Cardiac atrium fibroblast (primary cell): ENCODE data around the gene RFNG. TPM values are rescaled to one million over a fixed set of nuclear protein-coding genes. Genes with fewer than 3 reads are reported as not detected.

Source experiments
- total RNA-seq: library from RNA; depleted of rRNA; stranded (reverse); fragments of >200 nt; gene quantifications from 2 replicates; pipeline ENCODE4 v1.2.3, GENCODE V29; 2015

The RFNG gene
- total RNA-seq, result 34.7 and 43.7 TPM in 2 replicates

GRCh38 chr17:82051776-82052637, at the start of gene RFNG, which contains the start of gene GPS1:
Gene RFNG, minus strand, starts transcription at chr17:82051811. Its CDS starts 45 bp downstream, at chr17:82051766.
Gene GPS1, plus strand, starts transcription at chr17:82051898. Its CDS starts 34 bp downstream, at chr17:82051932.

GRCh38 chr17:82098169-82098938, 46.7 kb upstream of the RFNG start, which contains the start of gene FASN:
Gene FASN, minus strand, starts transcription at chr17:82098236. Its CDS starts 1,791 bp downstream, at chr17:82096445.

DNA sequence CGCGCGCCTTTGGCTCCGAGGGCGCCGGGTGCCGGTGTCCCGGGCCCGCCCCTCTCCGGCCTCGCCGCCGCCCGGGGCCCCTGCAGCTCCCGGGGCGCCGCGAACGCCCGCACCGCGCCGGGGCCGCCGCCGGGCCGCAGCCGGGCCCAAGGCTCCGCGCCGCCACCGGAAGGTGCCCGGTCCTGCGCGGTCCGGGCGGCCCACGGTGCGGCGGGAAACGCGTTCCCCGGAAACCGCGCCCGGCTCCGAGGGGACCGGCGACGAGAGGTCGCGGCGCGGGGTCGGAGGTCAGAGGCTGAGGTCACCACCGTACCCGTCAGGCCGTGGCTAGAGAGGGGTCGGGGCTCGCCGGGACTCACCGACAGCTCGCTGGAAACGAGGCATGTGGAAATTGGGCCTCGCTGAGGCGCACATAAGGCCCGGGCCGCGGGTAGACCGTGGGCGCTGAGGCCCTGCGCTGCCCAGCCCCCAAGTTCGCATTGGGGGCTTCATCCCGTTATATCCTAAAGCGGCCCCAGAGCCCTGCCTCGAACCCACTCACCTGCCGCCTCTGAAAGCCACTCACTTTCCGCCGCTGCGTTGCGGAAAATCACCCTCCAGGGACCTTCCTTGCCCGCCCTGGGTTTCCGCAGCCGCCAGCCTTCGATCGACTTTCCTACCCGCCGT, 14.2 kb upstream of the RFNG start, which contains the start of gene DUS1L:
Gene DUS1L, minus strand, starts transcription at position 167 of the 666 bp plus-strand sequence. CDS start 745 bp downstream, outside the sequence.

DNA sequence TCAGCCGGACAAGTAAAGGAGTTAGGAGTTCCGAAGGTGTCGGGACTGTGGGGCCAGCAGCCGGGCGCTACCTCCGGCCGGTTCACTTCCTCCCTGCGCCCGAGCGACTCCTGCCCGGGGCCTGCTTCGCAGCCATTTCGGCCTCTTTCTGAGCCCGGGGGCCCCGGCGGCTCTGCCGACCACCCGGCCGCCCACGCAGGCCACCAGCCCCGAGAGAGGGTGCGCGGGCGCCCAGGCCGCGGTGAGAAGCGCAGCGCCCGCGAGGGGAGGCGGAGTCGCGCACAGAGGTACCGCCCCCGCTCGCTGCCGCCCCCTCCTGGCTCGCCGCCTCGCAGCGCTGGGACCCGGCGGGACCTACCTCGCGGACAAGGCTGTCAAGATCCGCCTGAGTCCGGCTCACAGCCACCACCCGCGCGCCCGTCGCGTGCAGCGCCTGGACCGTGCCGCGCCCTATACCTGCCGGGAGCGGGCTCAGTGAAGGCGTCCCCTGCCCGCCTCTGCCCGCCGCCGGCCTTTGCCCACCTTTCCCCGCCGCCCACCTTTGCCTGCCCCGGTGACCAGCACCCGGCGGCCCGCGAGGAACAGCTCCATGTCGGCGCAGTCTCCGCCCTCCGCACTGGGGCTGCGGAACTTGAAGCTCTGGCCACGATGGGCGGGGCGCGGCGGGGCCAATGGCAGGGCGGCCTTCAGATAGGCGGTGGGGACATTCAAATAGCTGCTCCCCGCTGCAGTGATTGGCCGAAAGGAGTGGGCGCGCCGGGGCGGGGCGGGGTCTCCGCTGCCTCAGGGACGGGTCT, 14.3 kb downstream of the RFNG start, which contains the start of gene DCXR:
Gene DCXR, minus strand, starts transcription at position 606 of the 797 bp plus-strand sequence. Its CDS starts 15 bp downstream, at position 591.

GRCh38 chr17:82031303-82031884, 20.2 kb downstream of the RFNG start, which contains the start of gene RAC3:
Gene RAC3, plus strand, starts transcription at chr17:82031678. Its CDS starts 84 bp downstream, at chr17:82031762.

GRCh38 chr17:82022981-82023446, 28.6 kb downstream of the RFNG start, which contains the start of gene LRRC45:
Gene LRRC45, plus strand, starts transcription at chr17:82023305. Its CDS starts 339 bp downstream, at chr17:82023644.

DNA sequence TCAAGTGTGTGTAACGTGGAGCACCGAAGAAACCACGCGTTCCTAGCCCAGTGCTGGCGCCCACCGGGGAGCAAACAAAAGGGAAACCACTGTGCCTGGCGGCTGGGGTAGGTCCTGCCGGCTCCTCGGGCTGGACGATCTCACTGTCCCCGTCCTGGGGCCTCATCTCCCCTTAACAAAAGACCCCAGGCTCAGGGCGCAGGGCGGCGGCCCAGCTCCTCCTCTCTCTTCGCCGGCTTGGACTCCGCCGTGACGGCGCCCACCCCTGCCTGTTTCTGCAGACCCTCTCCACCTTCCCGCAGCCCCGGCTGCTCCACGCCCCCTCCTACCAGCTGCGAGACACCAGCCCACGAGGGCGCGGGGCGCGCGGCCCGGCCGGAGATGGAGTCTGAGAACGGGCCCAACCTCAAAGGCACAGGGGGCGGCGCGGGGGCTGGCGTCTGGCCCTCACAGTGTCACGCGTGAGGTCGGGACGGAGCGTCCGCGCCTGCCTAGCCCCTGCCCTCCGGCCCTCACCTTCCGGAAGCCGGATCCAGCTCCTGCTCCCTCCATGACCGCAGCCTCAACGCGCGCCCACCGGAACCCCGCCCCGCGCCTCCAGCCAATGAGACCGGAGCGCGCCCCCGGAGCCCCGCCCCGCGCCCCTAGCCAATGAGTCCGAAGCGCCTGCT, 29.2 kb downstream of the RFNG start, which contains the start of gene CENPX:
Gene CENPX, minus strand, starts transcription at position 569 of the 671 bp plus-strand sequence. Its CDS starts 17 bp downstream, at position 552.

Other genes with a start within 250 kb of the RFNG start
- not detected in 2 replicates for gene GCGR, start 247.7 kb downstream of the RFNG start, total RNA-seq
- 79.1 and 107 TPM in 2 replicates for gene MCRIP1, start 218.5 kb downstream of the RFNG start, total RNA-seq
- not detected in 2 replicates for gene PPP1R27, start 216.8 kb downstream of the RFNG start, total RNA-seq
- gene P4HB, start 191.3 kb downstream of the RFNG start, total RNA-seq, result 3,334 and 3,459 TPM in 2 replicates
- gene ARHGDIA, start 180.5 kb downstream of the RFNG start, total RNA-seq, result 303 and 339 TPM in 2 replicates
- 55.6 and 108 TPM in 2 replicates for gene ALYREF, start 160.2 kb downstream of the RFNG start, total RNA-seq
- gene ANAPC11, start 160.1 kb downstream of the RFNG start, total RNA-seq, result 195 and 225 TPM in 2 replicates
- gene NPB, start 149.6 kb downstream of the RFNG start, total RNA-seq, result 6.6 TPM in 1 of 2 replicates, not detected in the other
- 28.3 and 50.5 TPM in 2 replicates for gene PCYT2, start 140.4 kb downstream of the RFNG start, total RNA-seq
- gene SIRT7, start 133.6 kb downstream of the RFNG start, total RNA-seq, result 13.1 and 14.3 TPM in 2 replicates
- 12.8 and 18.1 TPM in 2 replicates for gene MAFG, start 124.1 kb downstream of the RFNG start, total RNA-seq
- 155 and 219 TPM in 2 replicates for gene PYCR1, start 114.5 kb downstream of the RFNG start, total RNA-seq
- not detected in 2 replicates for gene MYADML2, start 104.6 kb downstream of the RFNG start, total RNA-seq
- gene NOTUM, start 90.6 kb downstream of the RFNG start, total RNA-seq, result not detected in 2 replicates
- gene ASPSCR1, start 74.2 kb downstream of the RFNG start, total RNA-seq, result 14.3 and 17.8 TPM in 2 replicates
- 69.9 and 77.9 TPM in 2 replicates for gene CENPX, start 28.9 kb downstream of the RFNG start, total RNA-seq
- 7.9 and 8.8 TPM in 2 replicates for gene LRRC45, start 28.5 kb downstream of the RFNG start, total RNA-seq
- gene RAC3, start 20.1 kb downstream of the RFNG start, total RNA-seq, result 32.6 and 38.8 TPM in 2 replicates
- 83.4 and 156 TPM in 2 replicates for gene DCXR, start 14.1 kb downstream of the RFNG start, total RNA-seq
- gene GPS1, start 87 bp upstream of the RFNG start, total RNA-seq, result 91.0 and 91.7 TPM in 2 replicates
- gene DUS1L, start 14.0 kb upstream of the RFNG start, total RNA-seq, result 33.0 and 34.7 TPM in 2 replicates
- gene FASN, start 46.4 kb upstream of the RFNG start, total RNA-seq, result 80.9 and 170 TPM in 2 replicates
- gene CCDC57, start 161.0 kb upstream of the RFNG start, total RNA-seq, result 6.5 and 9.4 TPM in 2 replicates
- 600 and 632 TPM in 2 replicates for gene SLC16A3, start 177.2 kb upstream of the RFNG start, total RNA-seq
- gene CSNK1D, start 221.9 kb upstream of the RFNG start, total RNA-seq, result 28.7 and 31.3 TPM in 2 replicates